GM18526 (cell line): ENCODE data around the gene DYRK3.

Experiments used
- POLR2A ChIP-seq: IDR thresholded peaks from 3 replicates; pipeline ENCODE4 v1.6.1; 2011; ENCODE audit not compliant: insufficient read length; ENCODE audit errors: extremely low read depth

DYRK3 gene

DNA sequence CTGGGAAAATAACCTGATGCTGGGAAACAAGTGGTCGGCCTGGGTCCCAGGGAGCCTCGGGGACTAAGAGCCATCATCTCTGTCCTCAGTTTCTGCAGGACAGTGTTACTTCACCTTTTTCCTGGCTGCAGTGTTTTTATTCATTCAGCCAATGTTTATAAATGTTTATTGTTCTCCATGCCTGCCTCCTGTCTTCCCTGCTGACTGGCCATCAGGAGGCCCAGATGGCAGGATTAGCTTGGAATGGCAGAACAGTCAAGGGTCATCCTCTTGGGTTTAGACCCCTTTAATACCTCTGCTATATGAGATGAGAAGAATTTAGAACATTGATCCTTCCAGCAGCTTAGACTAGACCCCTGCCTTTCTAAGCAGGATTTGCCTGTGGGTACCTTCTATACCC lies 62.7 kb downstream of the DYRK3 start:
- TF ChIP-seq POLR2A = no peak
